AG04449 (cell line): ENCODE data around the gene TMEM45A.
"Not testable (repeated sequence)": the region's sequence is repeated elsewhere in the genome, so short reads cannot be mapped to it uniquely, and the experiment has no call there.

ENCODE experiments used
- CTCF ChIA-PET: fragments of 350-600 bp; formaldehyde crosslinking; extraction: SDS; loops from one replicate; lab custom pipeline; 2021; ENCODE audit warnings: antibody characterized with exemption; lab: Yijun Ruan, JAX
- POLR2A ChIA-PET: fragments of 400-600, 350-600 bp; formaldehyde crosslinking; extraction: SDS; loops from one replicate; lab custom pipeline; 2020; ENCODE audit warnings: antibody characterized with exemption, inconsistent platforms; lab: Yijun Ruan, JAX
- DNase-seq: peaks from one replicate; pipeline ENCODE4 v3.0.0-alpha.2; 2010; ENCODE audit warnings: low read depth, low spot score
- H3K4me3 ChIP-seq: 2 replicates; pipeline ENCODE4 v1.5.1; 2011; ENCODE audit warnings: low read depth, mild to moderate bottlenecking, control low read depth, low read length
- TF ChIP-seq, protein P1 (sequence below): IDR thresholded peaks from one replicate; pipeline ENCODE4 v1.5.1; 2011; ENCODE audit warnings: mild to moderate bottlenecking, moderate library complexity, low read length, control low read depth, inconsistent platforms; ENCODE audit not compliant: insufficient read depth; ENCODE audit errors: missing control alignments

Gene TMEM45A

DNA sequence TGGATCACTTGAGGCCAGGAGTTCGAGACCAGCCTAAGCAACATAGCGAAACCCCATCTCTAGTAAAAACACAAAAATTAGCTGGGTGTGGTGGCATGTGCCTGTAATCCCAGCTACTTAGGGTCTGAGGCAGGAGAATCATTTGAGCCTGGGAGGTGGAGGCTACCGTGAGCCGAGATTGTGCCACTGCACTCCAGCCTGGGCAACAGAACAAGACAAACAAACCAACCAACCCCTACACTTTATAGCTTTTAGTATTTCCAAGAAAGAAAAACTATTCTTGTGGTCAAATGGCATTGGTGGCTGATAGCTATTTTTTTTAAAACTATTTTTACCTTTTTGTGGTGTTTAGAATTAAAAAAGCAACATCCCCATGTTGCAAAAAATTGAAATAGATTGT, 7.2 kb downstream of the TMEM45A start:
- ChIA-PET POLR2A (no interaction called here), CTCF (no interaction called here)
- TF ChIP-seq, protein P1, sequence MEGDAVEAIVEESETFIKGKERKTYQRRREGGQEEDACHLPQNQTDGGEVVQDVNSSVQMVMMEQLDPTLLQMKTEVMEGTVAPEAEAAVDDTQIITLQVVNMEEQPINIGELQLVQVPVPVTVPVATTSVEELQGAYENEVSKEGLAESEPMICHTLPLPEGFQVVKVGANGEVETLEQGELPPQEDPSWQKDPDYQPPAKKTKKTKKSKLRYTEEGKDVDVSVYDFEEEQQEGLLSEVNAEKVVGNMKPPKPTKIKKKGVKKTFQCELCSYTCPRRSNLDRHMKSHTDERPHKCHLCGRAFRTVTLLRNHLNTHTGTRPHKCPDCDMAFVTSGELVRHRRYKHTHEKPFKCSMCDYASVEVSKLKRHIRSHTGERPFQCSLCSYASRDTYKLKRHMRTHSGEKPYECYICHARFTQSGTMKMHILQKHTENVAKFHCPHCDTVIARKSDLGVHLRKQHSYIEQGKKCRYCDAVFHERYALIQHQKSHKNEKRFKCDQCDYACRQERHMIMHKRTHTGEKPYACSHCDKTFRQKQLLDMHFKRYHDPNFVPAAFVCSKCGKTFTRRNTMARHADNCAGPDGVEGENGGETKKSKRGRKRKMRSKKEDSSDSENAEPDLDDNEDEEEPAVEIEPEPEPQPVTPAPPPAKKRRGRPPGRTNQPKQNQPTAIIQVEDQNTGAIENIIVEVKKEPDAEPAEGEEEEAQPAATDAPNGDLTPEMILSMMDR = no peak
- DNase-seq = no peak
- H3K4me3 ChIP-seq = no peak overlapping the region

DNA sequence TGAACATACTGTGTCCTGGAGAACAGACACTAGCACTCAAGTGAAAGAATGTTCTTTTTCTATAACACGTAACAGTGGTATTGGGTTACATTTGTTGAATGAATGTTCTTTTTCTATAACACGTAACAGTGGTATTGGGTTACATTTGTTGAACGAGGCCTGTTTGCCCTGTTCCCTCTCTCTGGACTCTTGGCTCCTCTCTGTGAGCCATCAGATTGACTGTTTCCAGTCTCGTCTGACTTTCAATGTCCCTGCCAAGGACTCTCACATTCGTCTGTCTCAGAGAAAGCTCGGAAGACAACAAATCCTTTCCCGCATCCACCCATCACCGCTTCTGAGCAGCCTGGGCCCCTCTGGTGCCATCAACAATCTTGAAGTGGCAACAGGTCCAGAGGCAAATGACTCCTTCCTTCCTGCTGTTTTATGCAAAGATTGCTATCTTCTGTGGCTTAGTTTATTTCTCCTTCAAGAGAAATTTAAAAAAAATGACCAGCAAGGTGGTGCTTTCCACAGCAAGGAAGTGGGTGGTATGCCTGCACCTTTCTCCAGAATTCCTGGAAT, 8.0 kb downstream of the TMEM45A start:
- ChIA-PET POLR2A (no interaction called here), CTCF (interaction anchor here (1.0 kb wide), 1 partner anchor 87 kb away, joined by 3 read pairs; no protein-coding TSS in a partner anchor)
- TF ChIP-seq, protein P1 = no peak
- DNase-seq = no peak
- H3K4me3 ChIP-seq = no peak overlapping the region

DNA sequence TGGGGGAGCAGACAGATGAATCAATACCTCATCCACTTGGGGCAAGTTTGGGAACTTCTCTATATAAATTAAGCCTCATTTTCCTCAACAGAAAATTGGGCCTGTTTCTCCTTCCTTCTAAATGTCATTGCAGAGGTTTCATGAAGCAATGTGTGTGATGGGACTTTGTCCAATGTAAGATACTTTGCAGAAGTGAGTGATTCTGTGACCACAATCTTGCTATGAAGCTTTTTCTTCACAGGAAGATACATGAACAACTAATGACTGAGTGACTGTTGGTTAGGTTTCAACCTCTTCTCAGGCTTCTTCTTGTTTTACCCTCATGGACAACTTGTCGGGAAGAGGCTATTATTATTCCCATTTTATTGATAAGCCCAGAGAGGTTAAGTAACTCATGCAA, 11.0 kb downstream of the TMEM45A start:
- POLR2A ChIA-PET = no interaction called here
- no peak for DNase-seq
- H3K4me3 ChIP-seq = no peak overlapping the region
- TF ChIP-seq, protein P1 = no peak
- CTCF ChIA-PET = no interaction called here

DNA sequence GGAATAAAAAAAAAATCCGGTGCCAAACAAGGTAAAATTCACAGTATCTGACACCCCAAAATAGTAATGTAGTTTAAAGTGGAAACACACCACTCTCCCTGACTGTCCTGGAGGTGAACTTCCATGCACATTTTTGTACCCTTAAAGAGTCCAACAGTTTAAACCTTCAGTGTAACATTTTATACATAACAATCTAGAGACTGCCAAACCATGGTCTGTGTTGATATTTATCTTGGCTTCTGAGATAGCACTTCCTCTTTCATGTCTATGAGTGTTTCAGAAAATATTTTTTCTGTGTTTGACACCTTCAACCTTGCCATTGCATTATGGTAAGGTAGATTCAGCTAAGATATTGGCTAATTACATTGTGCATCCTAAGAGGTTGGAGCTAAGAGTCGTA, 13.9 kb downstream of the TMEM45A start:
- no peak overlapping the region for H3K4me3 ChIP-seq
- no peak for DNase-seq
- TF ChIP-seq, protein P1 = no peak
- ChIA-PET CTCF (interaction anchor here (1.9 kb wide), 1 partner anchor 14 kb away, joined by 4 read pairs; the partner anchor contains the start of gene TMEM45A), POLR2A (no interaction called here)

DNA sequence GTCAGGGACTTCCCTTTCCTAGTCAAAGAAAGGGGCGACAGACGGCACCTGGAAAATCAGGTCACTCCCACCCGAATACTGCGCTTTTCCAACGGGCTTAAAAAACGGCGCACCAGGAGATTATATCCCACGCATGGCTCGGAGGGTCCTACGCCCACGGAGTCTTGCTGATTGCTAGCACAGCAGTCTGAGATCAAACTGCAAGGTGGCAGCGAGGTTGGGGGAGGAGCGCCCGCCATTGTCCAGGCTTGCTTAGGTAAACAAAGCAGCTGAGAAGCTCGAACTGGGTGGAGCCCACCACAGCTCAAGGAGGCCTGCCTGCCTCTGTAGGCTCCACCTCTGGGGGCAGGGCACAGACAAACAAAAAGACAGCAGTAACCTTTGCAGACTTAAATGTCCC, 17.4 kb downstream of the TMEM45A start:
- CTCF ChIA-PET, POLR2A ChIA-PET, DNase-seq, H3K4me3 ChIP-seq: not testable (repeated sequence)

DNA sequence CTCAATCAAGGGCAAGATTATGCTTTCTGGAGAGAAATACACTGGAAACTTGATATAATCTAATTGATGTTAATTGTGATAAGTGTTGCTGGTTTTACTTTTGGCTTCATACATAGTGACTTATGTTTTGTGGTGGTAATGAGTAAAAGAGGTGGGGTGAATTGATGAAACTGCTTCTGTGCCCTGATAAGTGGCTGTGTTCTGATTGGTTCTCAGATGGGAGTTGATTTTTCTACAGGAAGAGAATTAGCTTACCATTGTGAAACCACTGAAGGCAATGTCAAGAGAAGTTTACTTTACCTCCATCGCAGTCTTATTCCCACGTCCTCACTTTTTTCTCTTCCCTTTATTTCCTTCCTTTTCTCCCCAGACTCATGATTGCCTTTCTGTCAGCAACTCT, 23.8 kb downstream of the TMEM45A start:
- DNase-seq = no peak
- no peak overlapping the region for H3K4me3 ChIP-seq
- CTCF ChIA-PET = no interaction called here
- POLR2A ChIA-PET = interaction anchor here (1.1 to 1.2 kb wide), 2 partner anchors 10 to 17 kb away, joined by 3 to 4 read pairs; no protein-coding TSS in a partner anchor
- TF ChIP-seq, protein P1 = no peak

DNA sequence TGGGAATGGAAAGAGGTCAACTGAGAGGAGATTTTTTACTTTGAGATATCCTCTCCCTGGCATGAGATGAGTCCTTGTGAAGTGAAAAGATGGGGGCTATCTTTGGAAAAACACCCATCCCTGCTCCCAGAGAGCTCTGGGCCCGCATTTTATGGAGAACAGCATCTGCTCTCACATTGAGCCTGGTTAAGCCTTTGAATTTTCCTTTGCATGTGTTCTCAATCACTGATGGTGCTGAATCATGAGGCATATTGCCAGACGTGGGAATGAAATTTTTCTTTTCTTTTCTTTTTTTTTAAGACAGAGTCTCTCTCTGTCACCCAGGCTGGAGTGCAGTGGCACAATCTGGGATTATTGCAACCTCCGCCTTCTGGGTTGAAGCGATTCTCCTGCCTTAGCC, 24.4 kb downstream of the TMEM45A start:
- TF ChIP-seq, protein P1 = no peak
- DNase-seq = no peak
- no peak overlapping the region for H3K4me3 ChIP-seq
- POLR2A ChIA-PET = interaction anchor here (1.1 to 1.2 kb wide), 2 partner anchors 9 to 17 kb away, joined by 3 to 4 read pairs; no protein-coding TSS in a partner anchor
- CTCF ChIA-PET = no interaction called here
